HEK293 (cell line): Measurements from ENCODE around the gene BPIFA2.
A peak's percentile ranks its signal among the peaks of the same experiment; 100 is the strongest.

Source experiments
- CTCF ChIA-PET: fragments of 350-600 bp; formaldehyde crosslinking; extraction: SDS; loops from one replicate; lab custom pipeline; 2021; ENCODE audit warnings: antibody characterized with exemption; lab: Yijun Ruan, JAX
- POLR2A ChIA-PET: fragments of 300-600 bp; formaldehyde crosslinking; extraction: SDS; loops from one replicate; lab custom pipeline; 2020; ENCODE audit warnings: antibody characterized with exemption, inconsistent platforms; lab: Yijun Ruan, JAX
- H3K27ac ChIP-seq: fragments of 200-500 bp; sonication (Bioruptor generic); 2 replicates; pipeline ENCODE4 v1.5.1; 2014; ENCODE audit warnings: low read depth, low read length, control low read depth, inconsistent platforms; ENCODE audit errors: extremely low read depth
- H3K36me3 ChIP-seq, 2 experiments: fragments of 200-500 bp in 1 of 2; sonication (Bioruptor generic) in 1 of 2; 1 replicate in 1 of 2; 2 replicates in 1 of 2; pipeline ENCODE4 v1.5.1; 2014 to 2017; ENCODE audit warnings: inconsistent platforms in 2 of 2, low read length in 2 of 2; ENCODE audit not compliant: control insufficient read depth in 2 of 2, insufficient read depth in 1 of 2
- H3K4me1 ChIP-seq: fragments of 200-500 bp; sonication (Bioruptor generic); 2 replicates; pipeline ENCODE4 v1.5.1; 2014; ENCODE audit warnings: mild to moderate bottlenecking, low read length, inconsistent platforms; ENCODE audit not compliant: control insufficient read depth, insufficient read depth
- H3K4me3 ChIP-seq: 2 replicates; pipeline ENCODE4 v1.5.1; 2011; ENCODE audit warnings: low read depth, mild to moderate bottlenecking, control low read depth, low read length, moderate library complexity
- H3K9me3 ChIP-seq: fragments of 200-500 bp; sonication (Bioruptor generic); 2 replicates; pipeline ENCODE4 v1.5.1; 2014; ENCODE audit warnings: low read depth, low read length, inconsistent platforms; ENCODE audit not compliant: control insufficient read depth, insufficient read depth
- GLI2 ChIP-seq: fragments of 450-650 bp; formaldehyde crosslinking; IDR thresholded peaks from 2 replicates; pipeline ENCODE4; 2017; ENCODE audit warnings: missing biosample characterization, missing genetic modification characterization, low read depth, borderline replicate concordance
- KLF17 ChIP-seq: fragments of 450-650 bp; formaldehyde crosslinking; IDR thresholded peaks from 2 replicates; pipeline ENCODE4 v1.5.1; 2016; ENCODE audit warnings: missing biosample characterization, missing genetic modification characterization
- PATZ1 ChIP-seq: fragments of 450-650 bp; formaldehyde crosslinking; IDR thresholded peaks from 2 replicates; pipeline ENCODE4 v1.5.1; 2016; ENCODE audit warnings: missing biosample characterization, missing genetic modification characterization
- PRDM10 ChIP-seq: fragments of 450-650 bp; formaldehyde crosslinking; IDR thresholded peaks from 2 replicates; pipeline ENCODE4 v1.5.1; 2016; ENCODE audit warnings: missing biosample characterization, missing genetic modification characterization
- REST ChIP-seq: fragments of 450-650 bp; formaldehyde crosslinking; IDR thresholded peaks from 2 replicates; pipeline ENCODE4 v1.5.1; 2016; ENCODE audit warnings: missing biosample characterization, missing genetic modification characterization
- SALL2 ChIP-seq: fragments of 450-650 bp; formaldehyde crosslinking; IDR thresholded peaks from 2 replicates; pipeline ENCODE4 v1.5.0; 2017; ENCODE audit warnings: missing biosample characterization, mild to moderate bottlenecking, missing genetic modification characterization, borderline replicate concordance
- SP2 ChIP-seq: fragments of 450-650 bp; formaldehyde crosslinking; IDR thresholded peaks from 2 replicates; pipeline ENCODE4 v1.5.1; 2016; ENCODE audit warnings: missing biosample characterization, missing genetic modification characterization
- TCF7L2 ChIP-seq: IDR thresholded peaks from 2 replicates; pipeline ENCODE4 v1.6.1; 2011; ENCODE audit warnings: low read depth, mild to moderate bottlenecking, inconsistent platforms, low read length, moderate library complexity, borderline replicate concordance
- ZFP37 ChIP-seq: fragments of 450-650 bp; formaldehyde crosslinking; IDR thresholded peaks from 2 replicates; pipeline ENCODE4 v1.5.1; 2016; ENCODE audit warnings: missing biosample characterization, missing genetic modification characterization
- ZFP41 ChIP-seq: fragments of 450-650 bp; formaldehyde crosslinking; IDR thresholded peaks from 2 replicates; pipeline ENCODE4 v1.5.1; 2016; ENCODE audit warnings: missing biosample characterization, missing genetic modification characterization, borderline replicate concordance
- ZNF112 ChIP-seq: fragments of 450-650 bp; formaldehyde crosslinking; IDR thresholded peaks from 2 replicates; pipeline ENCODE4 v1.5.0; 2017; ENCODE audit warnings: missing biosample characterization, missing genetic modification characterization
- ZNF157 ChIP-seq: fragments of 450-650 bp; formaldehyde crosslinking; IDR thresholded peaks from 2 replicates; pipeline ENCODE4 v1.5.1; 2016; ENCODE audit warnings: missing biosample characterization, missing genetic modification characterization
- ZNF211 ChIP-seq: fragments of 450-650 bp; formaldehyde crosslinking; IDR thresholded peaks from 2 replicates; pipeline ENCODE4 v1.5.1; 2016; ENCODE audit warnings: low read depth, missing biosample characterization, missing genetic modification characterization
- ZNF221 ChIP-seq: fragments of 450-650 bp; formaldehyde crosslinking; IDR thresholded peaks from 2 replicates; pipeline ENCODE4 v1.5.1; 2017; ENCODE audit warnings: missing biosample characterization, missing genetic modification characterization, borderline replicate concordance
- ZNF24 ChIP-seq: fragments of 450-650 bp; formaldehyde crosslinking; IDR thresholded peaks from 2 replicates; pipeline ENCODE4 v1.5.1; 2016; ENCODE audit warnings: missing biosample characterization, missing genetic modification characterization
- ZNF248 ChIP-seq: fragments of 450-650 bp; formaldehyde crosslinking; IDR thresholded peaks from 2 replicates; pipeline ENCODE4 v1.5.1; 2017; ENCODE audit warnings: missing biosample characterization, missing genetic modification characterization
- ZNF510 ChIP-seq: fragments of 450-650 bp; formaldehyde crosslinking; IDR thresholded peaks from 2 replicates; pipeline ENCODE4 v1.5.1; 2018; ENCODE audit warnings: mild to moderate bottlenecking, missing genetic modification characterization, missing biosample characterization; ENCODE audit not compliant: insufficient replicate concordance
- ZNF548 ChIP-seq: fragments of 450-650 bp; formaldehyde crosslinking; IDR thresholded peaks from 2 replicates; pipeline ENCODE4 v1.5.1; 2016; ENCODE audit warnings: missing biosample characterization, missing genetic modification characterization
- ZNF571 ChIP-seq: fragments of 450-650 bp; formaldehyde crosslinking; IDR thresholded peaks from 2 replicates; pipeline ENCODE4 v1.5.0; 2017; ENCODE audit warnings: missing biosample characterization, missing genetic modification characterization
- ZNF626 ChIP-seq: fragments of 450-650 bp; sonication (Bioruptor Pico); formaldehyde crosslinking; IDR thresholded peaks from 2 replicates; pipeline ENCODE4 v1.5.1; 2018; ENCODE audit warnings: missing biosample characterization, missing genetic modification characterization, inconsistent platforms
- ZNF660 ChIP-seq: fragments of 450-650 bp; IDR thresholded peaks from 2 replicates; pipeline ENCODE4 v1.5.1; 2018; ENCODE audit warnings: missing biosample characterization, mild to moderate bottlenecking, missing genetic modification characterization

Gene BPIFA2

GRCh38 chr20:33191955-33192354 lies 24.0 kb downstream of the BPIFA2 start (continued):
- TF ChIP-seq ZNF571 (tag by site-specific recombination) (no peak), SP2 (no peak), KLF17 (tag by site-specific recombination) (no peak), ZNF221 (no peak), ZNF510 (no peak), PRDM10 (no peak), GLI2 (tag by site-specific recombination) (no peak)
- TF ChIP-seq, all 188 proteins: peak for 0

- Histone ChIP-seq H3K36me3 (no peaks in the 10 kb centered on the region), H3K4me1 (no peaks in the 10 kb centered on the region), H3K9me3 (no peaks in the 10 kb centered on the region), H3K27ac (no peak overlapping the region)
- ChIA-PET CTCF (interaction anchor here (0.6 to 1.1 kb wide), 2 partner anchors 99 to 542 kb away, joined by 3 to 4 read pairs; no protein-coding TSS in a partner anchor), POLR2A (no interaction called here)
- TF ChIP-seq ZFP41: no peak
- TF ChIP-seq TCF7L2: peak; percentile 61; the same call in 1 of the 2 replicates
- TF ChIP-seq REST (tag by site-specific recombination): peak; percentile 94
- TF ChIP-seq, all 188 proteins: peak for 2
- no peak overlapping the region for H3K4me3 ChIP-seq
Measured at GRCh38 chr20:33192912-33193501, 25.0 kb downstream of the BPIFA2 start.

- TF ChIP-seq ZNF24 (tag by site-specific recombination) (no peak), KLF17 (tag by site-specific recombination) (no peak), ZNF112 (tag by site-specific recombination) (no peak), ZNF626 (tag by site-specific recombination) (no peak), ZNF157 (tag by site-specific recombination) (no peak), ZNF248 (tag by site-specific recombination) (no peak), PATZ1 (tag by site-specific recombination) (no peak), ZNF548 (no peak), ZNF660 (tag by site-specific recombination) (no peak), ZFP37 (tag by site-specific recombination) (no peak), ZNF211 (tag by site-specific recombination) (no peak), SALL2 (tag by site-specific recombination) (no peak)
- no peaks in the 10 kb centered on the region for H3K9me3 ChIP-seq
- H3K36me3 ChIP-seq: no peaks in the 10 kb centered on the region
- no peaks in the 10 kb centered on the region for H3K4me1 ChIP-seq
- ChIA-PET CTCF (interaction anchor here (0.6 kb wide), 1 partner anchor 91 kb away, joined by 5 read pairs; no protein-coding TSS in a partner anchor), POLR2A (no interaction called here)
- no peak overlapping the region for H3K4me3 ChIP-seq
- no peak overlapping the region for H3K27ac ChIP-seq
Measured at GRCh38 chr20:33199026-33199425, 31.1 kb downstream of the BPIFA2 start.
